IPS-18c (cell line): ENCODE measurements around the gene POLR1H.

Experiments used
- H3K4me3 ChIP-seq: 2 replicates; pipeline ENCODE4 v1.7.0; 2013; ENCODE audit warnings: low read depth, mild to moderate bottlenecking, low read length, moderate library complexity; ENCODE audit not compliant: insufficient read depth
- H3K9me3 ChIP-seq: one replicate; pipeline ENCODE4 v1.6.1; 2013; ENCODE audit warnings: mild to moderate bottlenecking, low read length, moderate library complexity; ENCODE audit not compliant: control insufficient read depth, insufficient read depth

Gene POLR1H

GRCh38 chr6:30103872-30104179, 42.8 kb downstream of the POLR1H start:
- H3K4me3 ChIP-seq = no peak overlapping the region; the same call in 1 of the 2 replicates

GRCh38 chr6:30104661-30105060, 43.6 kb downstream of the POLR1H start:
- Histone ChIP-seq H3K9me3 (no peaks in the 10 kb centered on the region), H3K4me3 (no peak overlapping the region)

More at GRCh38 chr6:30103872-30104179, 42.8 kb downstream of the POLR1H start:
- no peaks in the 10 kb centered on the region for H3K9me3 ChIP-seq

- Histone ChIP-seq H3K9me3 (no peaks in the 10 kb centered on the region), H3K4me3 (no peak overlapping the region)
Measured at GRCh38 chr6:30111266-30111856, 50.3 kb downstream of the POLR1H start.

- Histone ChIP-seq H3K4me3 (no peak overlapping the region), H3K9me3 (no peaks in the 10 kb centered on the region)
Measured at GRCh38 chr6:30112402-30112994, 51.4 kb downstream of the POLR1H start.

- no peaks in the 10 kb centered on the region for H3K9me3 ChIP-seq
- H3K4me3 ChIP-seq = no peak within 1 kb of the TSS
Measured at GRCh38 chr6:30113003-30113759, 52.1 kb downstream of the POLR1H start, which contains the start of gene TRIM31. Gene TRIM31 (minus strand): TSS chr6:30113090. CDS start chr6:30112805, 285 bp downstream.

GRCh38 chr6:30113841-30114240, 52.8 kb downstream of the POLR1H start:
- Histone ChIP-seq H3K9me3 (no peaks in the 10 kb centered on the region), H3K4me3 (no peak overlapping the region)
